Measurements from ENCODE around the gene MCHR1. TPM values are rescaled to one million over a fixed set of nuclear protein-coding genes. Genes with fewer than 3 reads are reported as not detected.

MCHR1 gene
- total and polyA plus RNA-seq, 2 of the 13 experiments (the other 11 are each of a cell fraction or from before 2014, with no cell fraction given): 0.40 to 0.83 TPM

- H3K4me3 ChIP-seq (replicated peaks in 1 of 3; ENCODE audit: insufficient read depth in 1 of 3, low read depth in 2 of 3, low read length in 3 of 3): no peak overlapping the region
- in situ Hi-C loops (cut with HindIII; ENCODE audit: extremely low pct_ligation_motif_present, low pct_unique_long_range_greater_than_20kb): no loop called here
- H3K4me1 ChIP-seq (ENCODE audit: insufficient read depth, low read length): peaks cover 23% of the 10 kb centered on the region
- ChIA-PET POLR2A (interaction anchor here (1.2 kb wide), 1 partner anchor 14 kb away, joined by 3 read pairs; no protein-coding TSS in a partner anchor), CTCF (ENCODE audit: low intra/inter-chr PET ratio, low total read pairs) (no interaction called here)
- 53% methylated on average over 11 of the region's 13 CpGs for WGBS (ENCODE audit: low lambda C conversion rate)
- H3K9me3 ChIP-seq (ENCODE audit: low read length): no peaks in the 10 kb centered on the region
- no TSS peak for BruUV-seq (replicated peaks)
- ATAC-seq: no peak
- intact Hi-C loops (cut with micrococcal nuclease; ENCODE audit: unreplicated experiment): no loop called here
- no peak overlapping the region for H2AFZ ChIP-seq (ENCODE audit: low read length)
- no peaks in the 10 kb centered on the region for H4K20me1 ChIP-seq (ENCODE audit: insufficient read depth, low read length)
- H3K27ac ChIP-seq (ENCODE audit: extremely low read length, insufficient read depth, low read length): no peak overlapping the region
- H3K79me2 ChIP-seq (ENCODE audit: insufficient read depth, low read length): no peaks in the 10 kb centered on the region
- no peaks in the 10 kb centered on the region for H3K36me3 ChIP-seq (replicated peaks in 1 of 2; ENCODE audit: control insufficient read depth in 1 of 2, insufficient read depth in 2 of 2, low read length in 2 of 2)
- FAIRE-seq: no peak
- TF ChIP-seq MED13 (CRISPR knock-in tag; IDR thresholded peaks at IDR 0.05) (no peak), ZNF503 (CRISPR knock-in tag; IDR thresholded peaks at IDR 0.05) (no peak), MAFF (IDR thresholded peaks at IDR 0.05; ENCODE audit: low read depth, low read length) (no peak), ZSCAN21 (CRISPR knock-in tag; IDR thresholded peaks at IDR 0.05; ENCODE audit: borderline replicate concordance) (no peak), TARDBP (CRISPR knock-in tag; IDR thresholded peaks at IDR 0.05) (no peak), ZNF512 (CRISPR knock-in tag; IDR thresholded peaks at IDR 0.05) (no peak), ZBTB38 (CRISPR knock-in tag; IDR thresholded peaks at IDR 0.05) (no peak), HNF4A (CRISPR knock-in tag; IDR thresholded peaks at IDR 0.05) (no peak), STAT6 (CRISPR knock-in tag; IDR thresholded peaks at IDR 0.05; ENCODE audit: borderline replicate concordance) (no peak)
- TF ChIP-seq, protein P1, sequence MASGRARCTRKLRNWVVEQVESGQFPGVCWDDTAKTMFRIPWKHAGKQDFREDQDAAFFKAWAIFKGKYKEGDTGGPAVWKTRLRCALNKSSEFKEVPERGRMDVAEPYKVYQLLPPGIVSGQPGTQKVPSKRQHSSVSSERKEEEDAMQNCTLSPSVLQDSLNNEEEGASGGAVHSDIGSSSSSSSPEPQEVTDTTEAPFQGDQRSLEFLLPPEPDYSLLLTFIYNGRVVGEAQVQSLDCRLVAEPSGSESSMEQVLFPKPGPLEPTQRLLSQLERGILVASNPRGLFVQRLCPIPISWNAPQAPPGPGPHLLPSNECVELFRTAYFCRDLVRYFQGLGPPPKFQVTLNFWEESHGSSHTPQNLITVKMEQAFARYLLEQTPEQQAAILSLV (CRISPR knock-in tag; IDR thresholded peaks at IDR 0.05; ENCODE audit: borderline replicate concordance): no peak
- H3K9ac ChIP-seq (ENCODE audit: insufficient read depth, low read depth, low read length): no peak overlapping the region
- no peak for DNase-seq (ENCODE audit: low spot score)
- no peak overlapping the region for H3K4me2 ChIP-seq (ENCODE audit: low read depth, low read length)
- no peaks in the 10 kb centered on the region; a peak in 1 of 5 replicates for H3K27me3 ChIP-seq (ENCODE audit: control insufficient read depth in 1 of 2, insufficient read depth in 2 of 2, low read length in 2 of 2)
These were observed 49.5 kb downstream of the MCHR1 start for GRCh38 chr22:40728731-40729189.

All from HepG2 (cell line).